GDM1 (cell line): Measurements from ENCODE around the gene MORN1.
A peak's percentile ranks its signal among the peaks of the same experiment; 100 is the strongest.

Source experiments
- DNase-seq: peaks from one replicate; lab custom pipeline; 2025; lab: John Stamatoyannopoulos, UW

The MORN1 gene

DNA sequence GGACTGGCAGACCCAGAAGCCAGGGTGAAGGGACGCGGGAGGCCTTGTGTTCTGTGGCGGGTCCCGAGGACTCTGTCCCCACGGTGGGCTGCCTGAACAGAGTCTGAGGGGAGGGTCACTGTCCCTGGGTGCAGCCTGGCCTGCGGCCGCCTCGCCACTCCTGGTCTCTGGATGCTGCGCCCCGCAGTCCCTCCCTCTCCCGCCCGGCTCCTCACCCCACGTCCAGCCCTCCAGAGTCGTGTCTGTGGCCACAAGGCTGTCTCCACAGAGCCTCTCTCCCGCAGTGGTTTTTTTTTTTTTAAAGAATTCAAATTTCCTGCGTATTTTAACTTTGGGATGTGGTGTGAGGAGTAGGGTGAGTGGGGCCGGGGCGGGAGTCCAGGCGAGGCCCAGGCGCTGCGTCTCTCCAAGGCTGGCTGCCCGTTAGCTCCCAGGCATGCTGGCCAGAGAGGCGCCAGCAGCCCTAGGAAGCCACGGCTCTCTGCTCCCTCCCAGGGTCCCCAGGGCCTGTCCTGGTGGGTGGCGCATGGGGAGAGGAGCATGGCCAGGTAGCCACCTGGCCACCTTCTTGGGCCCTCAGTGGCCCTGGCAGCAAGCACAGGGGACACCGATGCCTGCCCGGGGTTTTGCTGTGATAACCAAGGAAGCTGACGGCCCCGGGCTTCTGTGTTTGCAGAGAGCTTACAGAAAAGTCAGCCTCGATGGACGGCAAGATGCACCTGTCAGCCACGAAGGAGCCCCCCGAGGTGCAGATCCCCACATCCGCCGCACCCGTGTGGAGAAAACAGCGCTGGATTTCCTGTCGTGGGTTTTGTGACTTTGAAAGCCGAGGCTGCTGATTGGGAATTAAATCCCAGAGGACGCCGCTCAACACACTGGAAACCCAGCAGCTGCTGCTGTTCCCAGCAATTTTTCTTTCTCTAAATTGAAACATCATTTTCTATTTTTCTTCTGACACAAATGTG lies 72.8 kb downstream of the MORN1 start:
- DNase-seq, result no peak

DNA sequence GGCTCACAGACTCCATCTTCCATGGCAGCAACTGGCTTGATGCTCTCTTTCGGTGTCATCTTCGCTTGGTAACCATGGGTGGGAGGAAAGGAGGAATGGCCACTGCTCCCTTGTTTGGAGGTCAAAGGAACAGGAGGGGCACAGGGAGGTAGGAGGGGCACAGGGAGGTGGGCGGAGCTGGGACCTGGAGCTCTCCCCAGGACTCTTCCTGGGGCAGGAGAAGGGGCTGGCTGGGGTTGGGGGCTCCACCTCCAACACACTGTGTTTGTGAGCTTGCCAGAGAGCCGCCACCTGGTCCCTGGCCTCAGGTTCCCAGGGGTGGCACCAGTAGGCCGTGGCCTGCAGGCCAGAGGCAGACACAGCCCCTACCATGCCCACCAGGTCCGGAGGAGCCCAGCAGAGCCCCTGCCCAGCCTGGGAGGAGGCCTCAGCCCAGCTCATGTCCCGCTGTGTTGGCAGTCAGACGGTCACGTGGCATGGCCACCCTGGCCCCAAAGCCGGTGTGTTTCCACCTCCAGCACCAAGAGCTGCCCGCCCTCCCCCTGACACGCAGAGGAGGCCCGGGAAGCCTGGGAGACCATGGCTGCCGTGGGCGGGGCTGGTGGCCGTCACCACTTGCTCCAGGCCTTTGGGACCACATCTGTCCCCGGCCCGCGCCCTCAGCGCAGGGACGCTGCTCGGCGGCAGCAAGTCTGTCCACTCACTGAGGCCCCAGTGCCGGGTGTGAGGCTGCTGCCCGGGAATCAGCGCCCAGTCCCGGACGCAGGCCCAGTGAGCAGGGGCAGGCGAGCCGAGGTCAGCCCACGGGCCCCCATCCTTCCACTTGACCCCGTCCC lies 73.9 kb downstream of the MORN1 start:
- no peak for DNase-seq

DNA sequence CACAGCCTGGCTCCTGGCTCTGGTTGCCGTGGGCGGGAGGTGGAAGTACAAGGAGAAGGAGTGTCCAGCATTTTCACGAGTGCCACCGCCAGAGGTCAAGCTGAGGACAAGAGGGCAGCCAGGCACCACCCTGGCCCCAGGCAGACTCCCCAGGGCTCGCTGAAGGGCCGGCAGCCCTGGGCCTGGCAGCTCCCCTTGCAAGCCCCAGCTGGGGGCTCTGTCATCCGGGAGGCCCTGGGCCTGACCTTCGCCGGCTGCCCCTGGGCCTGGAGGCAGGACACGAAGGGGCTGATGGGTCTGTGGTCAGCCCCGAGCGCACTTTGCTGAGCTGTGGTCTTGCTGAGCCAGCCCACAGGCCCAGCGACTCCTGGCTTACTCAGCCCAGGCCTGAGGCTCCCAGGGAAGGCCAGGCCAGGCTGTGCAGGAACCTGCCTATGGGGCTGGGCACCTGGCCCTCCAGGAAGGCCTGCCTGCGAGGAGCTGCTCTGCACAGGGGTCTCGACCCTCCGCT lies 74.8 kb downstream of the MORN1 start:
- DNase-seq, result no peak

GRCh38 chr1:2315674-2316450 lies 75.5 kb downstream of the MORN1 start:
- no peak for DNase-seq

GRCh38 chr1:2314803-2315673 lies 76.3 kb downstream of the MORN1 start:
- peak; percentile 41 for DNase-seq

- DNase-seq, result no peak
Measured at GRCh38 chr1:2314273-2314802, 77.0 kb downstream of the MORN1 start.

- DNase-seq, result no peak
Measured at GRCh38 chr1:2313651-2314261, 77.6 kb downstream of the MORN1 start.

GRCh38 chr1:2312515-2313301 lies 78.6 kb downstream of the MORN1 start:
- DNase-seq, result no peak

GRCh38 chr1:2312160-2312514 lies 79.2 kb downstream of the MORN1 start:
- no peak for DNase-seq

DNA sequence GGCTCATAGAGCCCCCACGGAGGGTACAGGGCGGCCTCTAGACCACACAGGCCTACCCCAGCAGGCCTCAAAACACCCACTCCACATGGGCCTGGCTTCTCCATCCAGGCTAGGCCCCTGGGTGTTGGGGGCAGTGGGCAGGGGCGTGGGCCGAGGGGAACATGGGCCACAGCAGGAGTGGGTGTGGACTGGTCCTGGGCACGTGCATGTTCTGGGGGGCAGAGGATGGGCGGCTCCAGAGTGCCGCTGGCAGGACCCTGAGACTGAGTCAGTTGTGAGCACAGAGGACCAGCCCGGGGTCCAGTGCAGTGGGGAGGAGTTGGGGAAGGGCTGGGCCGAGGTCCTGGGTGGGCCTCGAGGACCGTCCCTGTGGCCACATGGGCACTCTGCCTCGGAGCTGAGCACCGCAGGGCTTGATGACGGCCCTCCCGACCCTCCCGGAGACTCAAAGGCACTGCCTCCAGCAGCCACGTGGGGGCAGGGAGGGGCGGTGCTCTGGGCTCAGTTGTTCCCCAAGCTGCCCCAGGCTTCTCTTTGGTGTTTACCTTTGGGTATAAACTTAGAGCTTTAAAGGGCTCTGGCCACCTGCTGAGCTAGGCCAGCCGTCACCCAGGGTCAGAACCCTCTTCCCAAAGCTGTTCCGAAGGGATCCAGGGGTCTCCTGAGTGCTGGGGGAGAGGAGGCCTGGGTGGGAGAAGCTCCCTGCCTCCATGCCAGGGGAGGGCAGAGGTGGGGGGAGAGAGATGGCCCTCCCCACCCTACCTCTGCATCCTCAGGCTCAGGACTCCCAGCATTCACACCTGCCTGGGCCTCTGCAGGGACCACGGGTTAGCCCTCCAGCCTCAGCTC lies 79.9 kb downstream of the MORN1 start:
- no peak for DNase-seq

- DNase-seq, result no peak
Measured at GRCh38 chr1:2310332-2311183, 80.8 kb downstream of the MORN1 start.

DNA sequence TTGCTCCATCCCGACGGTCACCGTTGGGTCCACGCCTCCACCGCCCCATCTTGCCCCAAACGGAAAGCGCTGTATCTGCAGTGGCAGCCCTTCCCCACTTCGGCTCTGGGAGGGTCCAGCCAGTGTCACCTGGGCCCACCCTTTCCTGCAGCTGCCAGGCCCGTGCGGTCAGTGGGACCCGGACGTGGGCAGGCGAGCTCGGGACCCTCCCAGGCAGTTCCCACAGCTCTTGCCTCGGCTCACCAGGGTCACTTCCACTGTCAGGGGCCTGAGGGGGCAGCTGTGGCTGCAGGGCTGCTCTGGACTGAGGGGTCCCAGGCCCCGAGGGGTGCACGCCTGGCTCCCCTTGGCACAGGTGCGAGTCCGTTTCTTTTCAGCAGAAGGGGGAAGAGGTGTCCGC lies 82.5 kb downstream of the MORN1 start:
- no peak for DNase-seq

- DNase-seq, result no peak
Measured at GRCh38 chr1:2307972-2308371, 83.4 kb downstream of the MORN1 start.

DNA sequence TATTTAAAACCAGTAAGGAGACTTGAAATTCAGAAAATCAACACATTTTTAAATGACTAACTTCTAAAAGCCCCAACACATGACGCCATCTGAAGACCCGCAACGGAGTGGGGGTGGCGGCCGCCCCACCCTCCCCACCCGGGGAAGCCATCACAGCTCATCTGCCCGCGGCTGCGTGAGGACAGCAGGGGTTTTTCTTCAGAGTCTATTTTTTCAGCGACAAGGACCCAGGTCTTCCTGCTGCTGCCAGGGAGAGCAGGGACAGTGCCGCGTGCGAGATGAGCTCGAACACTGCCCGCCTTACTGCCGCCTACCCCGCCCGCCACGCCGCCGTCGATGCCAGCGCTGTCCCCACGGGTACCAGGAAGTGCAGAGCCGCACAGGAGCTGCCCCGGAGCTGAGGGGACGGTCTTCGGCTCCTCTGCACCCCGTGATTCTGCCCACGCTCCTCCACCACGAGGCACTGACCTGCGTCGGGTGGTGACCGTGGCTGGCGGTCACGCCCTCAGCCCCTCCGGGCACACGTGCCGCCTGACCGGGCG lies 84.2 kb downstream of the MORN1 start:
- DNase-seq, result no peak

DNA sequence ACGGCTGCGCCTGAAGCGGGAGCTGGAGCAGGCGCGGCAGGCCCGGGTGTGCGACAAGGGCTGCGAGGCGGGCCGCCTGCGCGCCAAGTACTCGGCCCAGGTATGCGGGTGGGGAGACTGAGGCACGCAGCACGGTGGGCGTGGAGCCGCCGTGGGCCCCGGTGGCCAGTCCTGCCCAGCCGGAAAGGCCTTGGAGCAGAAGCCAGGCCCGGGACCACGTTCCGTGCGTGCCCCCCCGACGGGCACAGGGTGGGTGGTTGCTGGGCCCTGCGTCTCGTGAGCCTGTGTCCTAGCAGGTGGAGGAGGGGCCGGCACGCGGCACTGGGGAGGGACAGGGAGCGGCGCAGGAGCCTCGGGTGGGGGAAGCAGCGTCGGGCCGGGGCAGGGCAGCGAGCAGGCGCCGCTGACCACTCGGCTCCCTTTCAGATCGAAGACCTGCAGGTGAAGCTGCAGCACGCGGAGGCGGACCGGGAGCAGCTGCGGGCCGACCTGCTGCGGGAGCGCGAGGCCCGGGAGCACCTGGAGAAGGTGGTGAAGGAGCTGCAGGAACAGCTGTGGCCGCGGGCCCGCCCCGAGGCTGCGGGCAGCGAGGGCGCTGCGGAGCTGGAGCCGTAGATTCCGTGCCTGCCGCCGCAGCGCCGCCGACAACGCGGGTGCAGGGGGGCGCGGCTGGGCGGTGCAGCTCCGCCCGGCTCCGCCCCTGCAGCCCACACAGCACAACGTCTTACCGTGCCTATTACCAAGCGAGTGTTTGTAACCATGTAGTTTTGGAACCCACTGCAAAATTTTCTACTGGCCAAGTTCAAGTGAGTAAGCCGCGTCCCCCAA lies 85.0 kb downstream of the MORN1 start:
- no peak for DNase-seq

DNA sequence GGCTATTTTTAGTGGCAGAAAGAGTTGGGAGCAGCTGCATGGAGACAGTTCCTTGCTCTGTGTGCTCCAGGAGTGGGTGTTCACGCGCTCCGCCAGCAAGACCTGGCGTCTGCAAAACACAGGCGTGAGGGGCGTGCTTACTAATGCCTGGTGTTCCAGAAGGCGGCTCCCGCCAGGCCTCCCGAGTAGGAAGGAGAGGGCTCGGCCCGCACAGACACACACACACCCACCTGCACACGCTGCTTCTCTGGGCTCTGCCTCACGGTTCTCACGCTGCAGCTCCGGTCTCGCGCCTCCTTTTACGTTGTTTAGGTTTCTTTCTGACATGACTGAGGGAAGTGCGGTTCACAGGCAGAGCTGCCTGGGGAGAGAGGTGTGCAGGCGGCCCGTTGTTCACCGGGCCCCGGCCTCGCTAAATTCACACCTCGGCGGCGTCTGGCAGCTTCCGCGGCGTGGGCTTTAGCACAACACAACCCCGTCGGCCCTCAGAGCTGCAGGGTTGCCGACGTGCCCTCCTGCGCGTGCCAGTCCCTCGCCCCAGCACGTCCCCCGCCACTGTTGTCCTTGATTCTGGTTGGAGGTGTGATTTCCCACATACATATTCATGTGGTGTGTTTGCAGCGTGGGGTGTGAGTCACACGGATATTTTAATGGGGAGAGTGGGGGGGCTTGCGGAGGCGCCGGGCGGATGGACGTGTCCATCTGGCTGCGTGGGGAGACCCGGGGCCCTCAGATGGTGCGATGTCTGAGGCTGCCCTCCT lies 86.3 kb downstream of the MORN1 start:
- DNase-seq, result no peak
